Hematopoietic multipotent progenitor cell (in vitro differentiated cells): Measurements from ENCODE around the gene MCEMP1. TPM values are rescaled to one million over a fixed set of nuclear protein-coding genes. Genes with fewer than 3 reads are reported as not detected.
A peak's percentile ranks its signal among the peaks of the same experiment; 100 is the strongest.

Experiments
- DNase-seq, 3 donors: peaks; one replicate each; pipeline ENCODE4 v3.0.0-alpha.2; 2011 to 2015; ENCODE audit warnings: low read depth in 2 of 3, low spot score in 2 of 3
- total RNA-seq: library from RNA; depleted of rRNA; stranded (reverse); fragments of >200 nt; gene quantifications from one replicate; pipeline ENCODE4 v1.2.3, GENCODE V29; 2012

MCEMP1 gene
- total RNA-seq, 1 donor, result 0.27 TPM

DNA sequence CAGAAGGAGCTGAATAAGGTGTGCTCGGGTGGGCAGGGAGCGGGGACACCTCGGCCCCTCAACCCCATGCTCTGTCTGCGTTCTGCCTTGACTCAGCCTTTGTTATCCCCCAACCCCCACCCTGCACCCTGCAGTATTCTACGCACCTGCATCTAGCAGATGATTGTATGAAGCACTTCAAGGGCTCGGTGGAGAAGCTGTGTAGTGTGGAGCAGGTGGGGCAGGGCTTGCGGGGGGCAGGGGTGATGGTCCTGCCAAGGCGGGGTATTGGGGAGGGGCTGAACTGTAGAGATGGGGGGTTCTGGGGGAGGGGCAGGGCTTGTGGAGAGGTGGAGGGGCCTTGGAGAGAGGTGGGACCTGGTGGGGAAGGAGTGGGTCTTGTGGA lies 33.9 kb upstream of the MCEMP1 start:
- no peak for DNase-seq

DNA sequence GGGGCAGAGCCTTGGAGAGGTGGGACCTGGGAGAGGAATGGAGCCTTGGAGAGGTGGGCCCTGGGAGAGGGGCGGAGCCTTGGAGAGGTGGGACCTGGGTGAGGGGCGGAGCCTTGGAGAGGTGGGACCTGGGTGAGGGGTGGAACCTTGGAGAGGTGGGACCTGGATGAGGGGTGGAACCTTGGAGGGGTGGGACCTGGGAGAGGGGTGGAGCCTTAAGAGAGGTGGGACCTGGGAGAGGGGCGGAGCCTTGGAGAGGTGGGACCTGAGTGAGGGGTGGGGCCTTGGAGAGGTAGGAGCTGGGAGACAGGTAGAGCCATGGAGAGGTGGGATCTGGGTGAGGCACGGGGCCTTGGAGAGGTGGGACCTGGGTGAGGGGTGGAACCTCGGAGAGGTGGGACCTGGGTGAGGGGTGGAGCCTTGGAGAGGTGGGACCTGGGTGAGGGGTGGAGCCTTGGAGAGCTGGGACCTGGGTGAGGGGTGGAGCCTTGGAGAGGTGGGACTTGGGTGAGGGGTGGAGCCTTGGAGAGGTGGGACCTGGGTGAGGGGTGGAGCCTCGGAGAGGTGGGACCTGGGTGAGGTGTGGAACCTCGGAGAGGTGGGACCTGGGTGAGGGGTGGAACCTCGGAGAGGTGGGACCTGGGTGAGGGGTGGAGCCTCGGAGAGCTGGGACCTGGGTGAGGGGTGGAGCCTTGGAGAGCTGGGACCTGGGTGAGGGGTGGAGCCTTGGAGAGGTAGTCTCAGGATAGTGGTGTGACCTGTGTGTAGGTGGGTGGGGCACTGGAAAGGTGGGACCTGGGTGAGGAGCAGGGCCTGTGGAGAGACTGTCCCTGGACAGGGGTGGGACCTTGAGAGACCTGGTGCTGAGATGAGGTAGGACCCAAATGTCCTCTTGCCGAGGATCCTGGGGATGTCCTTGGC lies 33.0 kb upstream of the MCEMP1 start:
- peak in 2 of 3 donors; percentile 26 to 54 for DNase-seq

DNA sequence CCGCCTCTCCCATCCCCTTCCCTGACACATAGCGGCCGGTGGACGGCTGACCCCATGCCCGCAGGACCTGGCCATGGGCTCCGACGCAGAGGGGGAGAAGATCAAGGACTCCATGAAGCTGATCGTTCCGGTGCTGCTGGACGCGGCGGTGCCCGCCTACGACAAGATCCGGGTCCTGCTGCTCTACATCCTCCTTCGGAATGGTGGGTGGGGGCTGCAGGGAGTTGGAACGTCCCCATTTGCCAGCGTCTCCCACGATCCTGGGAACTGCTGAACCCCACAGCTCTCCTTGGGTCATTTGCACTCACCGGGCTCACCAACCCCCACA lies 32.4 kb upstream of the MCEMP1 start:
- no peak for DNase-seq

DNA sequence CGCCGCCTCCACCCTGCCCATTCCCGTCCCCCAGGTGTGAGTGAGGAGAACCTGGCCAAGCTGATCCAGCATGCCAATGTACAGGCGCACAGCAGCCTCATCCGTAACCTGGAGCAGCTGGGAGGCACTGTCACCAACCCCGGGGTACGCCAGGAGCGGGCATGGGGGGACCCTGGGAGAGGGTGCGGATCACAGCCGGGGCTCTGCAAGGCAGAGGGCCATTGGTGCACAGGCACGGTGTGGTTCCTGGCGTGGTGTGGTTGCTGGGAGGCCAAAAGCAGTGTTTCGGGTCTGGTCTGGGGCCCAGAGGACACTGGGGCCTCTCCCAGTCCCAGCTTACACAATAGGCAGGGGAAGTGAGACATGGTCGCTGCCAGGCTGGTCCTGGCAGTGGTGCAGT lies 31.7 kb upstream of the MCEMP1 start:
- no peak for DNase-seq

- no peak for DNase-seq
Measured at GRCh38 chr19:7645656-7646425, 31.0 kb upstream of the MCEMP1 start.

DNA sequence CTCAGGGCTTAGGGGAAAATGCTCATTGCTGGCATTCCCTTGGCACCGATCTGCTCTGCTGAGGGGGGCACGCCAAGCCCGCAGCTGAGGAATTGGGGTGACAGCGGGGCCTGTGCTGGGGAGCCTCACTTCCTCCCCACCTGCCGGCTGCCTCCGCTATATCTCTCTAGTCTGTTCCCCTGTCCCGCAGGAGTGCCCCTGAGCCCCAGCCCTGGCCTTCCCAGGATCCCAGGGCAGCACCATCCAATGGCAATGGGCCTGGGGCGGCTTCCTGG lies 30.5 kb upstream of the MCEMP1 start:
- DNase-seq, result no peak

- no peak for DNase-seq
Measured at GRCh38 chr19:7647156-7647555, 29.7 kb upstream of the MCEMP1 start.

DNA sequence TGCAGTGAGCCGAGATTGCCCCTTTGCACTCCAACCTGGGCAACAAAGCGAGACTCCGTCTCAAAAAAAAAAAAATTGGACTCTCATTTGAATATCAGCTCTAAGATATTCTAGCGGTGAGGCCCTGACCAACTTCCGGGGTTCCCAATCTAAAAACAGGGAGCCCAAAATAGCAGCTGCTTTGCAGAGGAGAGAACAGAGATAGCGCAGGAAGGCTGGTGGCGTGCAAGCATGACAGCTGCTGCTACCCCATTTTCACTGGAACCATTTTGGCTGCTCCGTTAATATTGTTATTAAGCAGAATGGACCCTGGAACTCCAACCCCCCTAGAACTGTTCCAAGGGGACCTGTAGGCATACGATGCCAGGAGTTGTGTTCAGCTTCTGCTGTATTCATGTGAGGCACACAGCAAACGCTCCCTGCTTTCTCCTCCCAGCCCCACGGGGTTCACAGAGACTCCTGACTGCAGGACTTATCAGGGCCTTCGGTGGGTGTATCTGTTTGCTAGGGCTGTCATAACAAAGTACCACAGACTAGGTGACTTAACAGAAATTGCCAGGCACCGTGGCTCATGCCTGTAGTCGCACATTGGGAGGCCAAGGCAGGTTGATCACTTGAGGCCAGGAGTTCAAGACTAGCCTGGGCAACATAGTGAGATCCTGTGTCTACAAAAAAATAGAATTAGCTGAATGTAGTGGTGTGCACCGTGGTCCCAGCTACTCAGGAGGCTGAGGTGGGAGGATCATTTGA lies 28.4 kb upstream of the MCEMP1 start:
- no peak for DNase-seq

GRCh38 chr19:7650148-7650547 lies 26.7 kb upstream of the MCEMP1 start:
- no peak for DNase-seq

DNA sequence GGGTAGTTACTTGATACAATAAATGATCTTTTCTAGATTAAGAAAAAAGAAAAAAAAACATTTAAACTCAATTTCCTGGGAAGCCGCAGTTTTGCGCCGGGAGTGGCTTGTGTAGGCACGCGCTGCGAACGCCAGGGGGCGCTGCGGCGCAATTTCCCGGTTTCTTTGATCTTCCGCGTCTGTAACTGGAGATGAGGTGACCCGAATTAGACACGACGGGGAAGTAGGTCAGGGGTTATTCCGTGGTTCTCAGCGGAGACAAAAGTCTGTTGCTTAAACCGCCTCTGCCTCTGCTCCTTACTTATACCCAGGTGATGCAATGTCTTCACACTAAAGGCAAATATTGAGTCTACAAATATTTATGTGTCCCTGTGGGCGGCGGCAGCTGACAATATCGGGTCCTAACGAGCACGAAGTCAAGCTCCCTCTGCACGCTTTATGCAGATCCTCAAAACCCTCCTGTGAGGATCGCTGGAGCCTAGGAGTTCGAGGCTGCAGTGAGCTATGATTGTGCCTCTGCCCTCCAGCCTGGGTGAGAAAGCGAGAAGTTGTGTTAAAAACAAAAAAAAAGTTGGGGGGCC lies 24.7 kb upstream of the MCEMP1 start:
- DNase-seq, result peak; percentile 82 to 90 (median 85)

DNA sequence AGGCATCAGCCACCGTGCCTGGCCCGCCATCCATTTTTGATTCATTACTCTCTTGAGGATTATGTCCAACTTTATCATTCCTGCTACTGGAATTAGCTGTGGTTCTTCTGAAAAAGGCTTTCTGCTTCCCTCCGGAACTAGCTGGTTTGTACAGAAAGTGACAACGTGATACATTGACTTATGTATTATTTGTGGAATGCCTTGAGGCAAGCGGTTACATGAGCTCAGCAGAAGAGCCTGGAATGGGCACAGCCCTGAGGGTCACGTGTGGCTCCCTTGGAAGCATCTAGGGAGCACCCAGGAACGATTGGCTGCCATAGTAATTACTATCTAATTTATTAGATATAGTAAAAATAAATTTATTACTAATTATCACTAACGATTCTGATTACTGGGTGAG lies 22.5 kb upstream of the MCEMP1 start:
- no peak for DNase-seq

DNA sequence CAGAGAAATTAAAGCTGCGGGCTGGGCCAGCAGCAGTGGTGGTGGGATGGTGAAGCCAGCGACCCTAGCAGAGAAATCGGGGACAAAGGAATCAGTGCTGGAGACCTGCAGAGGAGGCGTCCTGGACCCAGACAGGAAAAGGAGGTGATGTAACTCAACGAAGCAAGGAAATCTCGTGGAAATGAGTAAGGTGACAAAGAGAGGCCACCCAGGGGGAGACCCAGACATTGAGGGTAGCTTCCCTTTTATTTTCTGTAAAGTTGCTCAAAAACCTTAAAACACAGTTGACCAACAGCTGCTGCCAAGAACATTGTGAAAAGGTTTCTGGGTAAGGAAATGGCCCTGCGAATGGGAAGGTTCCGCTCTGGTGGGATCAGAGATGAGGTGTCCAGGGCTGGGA lies 21.3 kb upstream of the MCEMP1 start:
- DNase-seq, result no peak

DNA sequence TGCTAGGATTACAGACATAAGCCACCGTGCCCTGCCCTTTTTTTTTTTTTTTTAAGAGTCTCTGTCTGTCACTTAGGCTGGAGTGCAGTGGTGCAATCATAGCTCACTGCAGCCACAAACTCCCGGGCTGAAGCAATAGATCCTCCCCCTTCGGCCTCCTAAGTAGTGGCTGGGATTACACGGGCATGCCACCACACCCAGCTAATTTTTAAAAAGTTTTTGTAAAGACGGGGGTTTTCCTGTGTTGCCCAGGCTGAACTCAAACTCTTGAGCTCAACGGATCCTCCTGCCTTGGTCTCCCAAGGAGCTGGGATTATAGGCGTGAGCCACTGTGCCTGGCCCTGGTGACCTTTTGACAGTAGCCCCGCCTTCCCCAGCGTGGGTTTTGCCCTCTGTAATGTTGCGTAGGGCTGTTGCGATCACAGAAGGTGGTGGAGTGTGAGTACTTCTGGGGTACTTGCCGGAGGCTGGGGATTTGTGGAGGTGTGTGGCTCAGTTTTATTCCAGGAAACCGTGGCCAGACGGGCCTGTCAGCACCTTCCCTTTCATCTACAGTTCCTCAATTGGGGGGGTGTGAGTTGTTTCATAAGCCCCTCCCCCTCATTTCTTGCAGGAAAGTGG lies 19.6 kb upstream of the MCEMP1 start:
- DNase-seq, result peak in 2 of 3 donors; percentile 54 to 64

GRCh38 chr19:7658219-7658686 lies 18.6 kb upstream of the MCEMP1 start:
- DNase-seq, result peak in 2 of 3 donors; percentile 57 to 82

DNA sequence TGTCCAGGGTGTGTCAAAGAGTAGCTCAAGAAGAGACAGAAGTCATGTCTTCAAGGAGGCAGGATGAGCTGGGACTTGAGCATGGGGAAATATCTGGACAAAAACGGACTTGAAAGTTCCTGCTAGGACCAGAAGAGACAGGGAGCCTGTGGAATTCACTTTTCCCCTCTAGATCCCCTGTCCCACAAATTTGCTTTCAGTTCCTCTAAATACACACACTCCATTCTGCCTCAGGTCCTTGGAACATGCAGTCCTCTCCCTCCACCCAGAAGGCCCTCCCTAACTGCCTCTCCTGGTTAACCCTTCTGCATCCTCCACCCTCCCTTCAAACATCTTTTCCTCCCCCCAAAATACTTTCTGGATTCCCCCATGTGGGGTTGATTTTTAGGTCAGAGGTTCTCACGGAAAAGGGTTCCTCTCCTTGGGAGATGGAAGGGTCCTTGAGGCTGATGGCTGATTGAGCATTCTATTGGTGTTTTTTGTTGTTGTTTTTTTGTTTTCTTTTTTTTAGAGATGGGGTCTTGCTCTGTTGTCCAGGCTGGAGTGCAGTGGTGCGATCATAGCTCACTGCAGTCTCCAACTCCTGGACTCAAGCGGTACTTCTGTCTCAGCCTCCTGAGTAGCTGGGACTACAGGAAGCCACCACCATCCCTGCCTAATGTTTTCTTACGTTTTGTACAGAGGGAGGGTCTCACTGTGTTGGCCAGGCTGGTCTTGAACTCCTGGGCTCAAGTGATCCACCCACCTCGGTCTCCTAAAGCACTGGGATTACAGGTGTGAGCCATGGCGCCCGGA lies 14.9 kb upstream of the MCEMP1 start:
- DNase-seq, result no peak

GRCh38 chr19:7662657-7663056 lies 14.2 kb upstream of the MCEMP1 start:
- DNase-seq, result no peak

DNA sequence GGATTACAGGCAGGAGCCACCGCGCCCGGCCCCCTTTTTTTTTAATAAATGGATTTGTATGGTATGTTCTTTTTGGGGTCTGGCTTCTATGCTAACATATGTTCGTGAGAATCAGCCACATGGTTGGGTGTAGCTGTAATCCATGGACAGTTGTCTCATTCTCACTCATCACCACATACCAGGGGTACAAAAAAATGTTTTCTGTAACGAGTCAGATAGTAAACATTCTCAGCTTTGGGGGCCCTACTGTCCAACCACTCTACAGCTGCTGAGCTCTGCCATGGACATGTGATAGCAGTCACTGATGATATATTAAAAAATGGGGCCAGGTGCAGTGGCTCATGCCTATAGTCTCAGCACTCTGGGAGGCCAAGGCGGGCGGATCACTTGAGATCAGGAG lies 13.2 kb upstream of the MCEMP1 start:
- DNase-seq, result no peak

GRCh38 chr19:7665076-7665475 lies 11.8 kb upstream of the MCEMP1 start:
- DNase-seq, result no peak

DNA sequence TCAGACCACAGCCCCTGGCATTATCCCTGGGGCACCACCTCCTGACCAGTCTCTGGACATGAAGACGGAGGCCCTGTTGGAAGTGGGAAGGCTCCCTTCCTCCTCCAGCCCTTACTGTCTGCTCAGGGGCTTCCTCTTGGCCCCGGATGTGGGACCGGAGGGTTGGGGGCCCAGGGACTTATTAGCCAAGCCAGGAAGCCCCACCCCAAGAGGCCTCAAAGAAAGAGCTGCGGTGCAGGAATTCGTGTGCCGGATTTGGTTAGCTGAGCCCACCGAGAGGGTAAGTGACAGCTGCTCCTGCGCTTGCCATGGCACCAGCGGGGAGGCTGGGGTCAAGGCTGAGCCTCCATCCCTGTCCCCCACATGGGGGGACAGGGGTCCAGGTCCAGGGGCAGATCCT lies 8.0 kb upstream of the MCEMP1 start, which contains the start of gene RETN:
Gene RETN (plus strand): TSS at position 208 of the 400 bp plus-strand sequence. CDS start 278 bp downstream, outside the sequence.
- DNase-seq, result no peak

DNA sequence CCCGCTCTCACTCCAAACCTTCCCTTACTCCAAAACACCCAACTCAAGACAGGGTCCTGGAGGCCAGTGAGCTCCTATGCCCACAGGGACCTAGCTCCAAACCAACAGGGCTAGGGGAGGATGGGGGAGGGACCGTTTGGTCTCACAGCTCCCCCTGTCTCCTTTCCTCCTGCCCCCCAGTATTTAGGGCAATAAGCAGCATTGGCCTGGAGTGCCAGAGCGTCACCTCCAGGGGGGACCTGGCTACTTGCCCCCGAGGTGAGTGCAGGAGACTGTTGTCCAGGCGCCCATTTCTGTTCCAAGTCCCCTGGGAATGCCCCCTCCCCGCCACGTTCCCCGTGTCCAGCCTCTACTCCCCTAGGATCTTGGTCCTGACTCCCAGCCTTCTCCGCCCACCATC lies 7.2 kb upstream of the MCEMP1 start:
- DNase-seq, result no peak
